ENCODE results near the gene SLC12A8. TPM values are rescaled to one million over a fixed set of nuclear protein-coding genes. Genes with fewer than 3 reads are reported as not detected.
A peak's percentile ranks its signal among the peaks of the same experiment; 100 is the strongest.

The SLC12A8 gene
- total and polyA plus RNA-seq, 2 of the 13 experiments (the other 11 are each of a cell fraction or from before 2014, with no cell fraction given), result 0.44 to 0.71 TPM

- no peak for TF ChIP-seq ZNF784 (CRISPR knock-in tag; IDR thresholded peaks at IDR 0.05; ENCODE audit: borderline replicate concordance)
- TF ChIP-seq ZNF33A (CRISPR knock-in tag; IDR thresholded peaks at IDR 0.05; ENCODE audit: borderline replicate concordance), result no peak
- TF ChIP-seq SOX5 (CRISPR knock-in tag; IDR thresholded peaks at IDR 0.05; ENCODE audit: borderline replicate concordance), result no peak
- peak; percentile 17 for TF ChIP-seq YY1 (IDR thresholded peaks at IDR 0.05; ENCODE audit: insufficient read depth, insufficient replicate concordance, low read depth, low read length)
- TF ChIP-seq ZNF687 (CRISPR knock-in tag; IDR thresholded peaks at IDR 0.05), result peak; percentile 37; the same call in 1 of the 2 replicates
- no peak; the same call in 1 of the 2 replicates for TF ChIP-seq MYC (CRISPR knock-in tag; IDR thresholded peaks at IDR 0.05; ENCODE audit: borderline replicate concordance)
- TF ChIP-seq ZNF552 (CRISPR knock-in tag; IDR thresholded peaks at IDR 0.05; ENCODE audit: borderline replicate concordance), result no peak
- TF ChIP-seq NR0B2 (CRISPR knock-in tag; IDR thresholded peaks at IDR 0.05), result no peak
- no peak for TF ChIP-seq CREBL2 (CRISPR knock-in tag; IDR thresholded peaks at IDR 0.05; ENCODE audit: borderline replicate concordance)
Measured at GRCh38 chr3:125163739-125164601, 48.6 kb downstream of the SLC12A8 start (continued).

Measured in HepG2 (cell line).